Measurements from ENCODE around the gene DCUN1D2. TPM values are rescaled to one million over a fixed set of nuclear protein-coding genes. Genes with fewer than 3 reads are reported as not detected.

DCUN1D2 gene
- total RNA-seq, 1 donor from 2014 or later = 29.2 TPM

DNA sequence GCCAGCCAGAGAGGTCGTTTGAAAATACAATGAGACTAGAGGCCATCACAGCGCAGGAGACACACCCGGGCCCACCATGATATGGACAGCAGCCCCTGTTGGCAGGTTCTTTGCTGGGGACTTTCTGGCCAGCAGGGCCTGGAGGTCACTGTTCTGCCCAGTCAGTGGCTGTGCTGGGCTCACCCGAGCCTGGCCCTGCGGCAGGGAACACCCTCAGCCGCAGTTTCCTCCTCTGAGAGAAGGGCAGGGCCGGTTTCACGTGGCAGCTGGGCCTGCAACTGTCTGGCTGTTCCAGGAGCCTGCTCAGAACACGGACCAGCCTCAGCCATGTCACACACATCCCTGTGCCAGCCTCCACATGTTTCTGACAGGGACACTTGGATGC is 76.6 kb downstream of the DCUN1D2 start:
- H3K9me3 Mint-ChIP-seq = no peaks in the 10 kb centered on the region
- no peaks in the 10 kb centered on the region for H3K36me3 Mint-ChIP-seq
- TF ChIP-seq CTCF (conservative IDR thresholded peaks at IDR 0.05) = no peak
- no peak overlapping the region for H3K4me3 Mint-ChIP-seq
- no peak for DNase-seq (ENCODE audit: extremely low spot score, unreplicated experiment)
- peaks cover 4% of the 10 kb centered on the region for H3K27me3 Mint-ChIP-seq
- no peak overlapping the region for H3K27ac Mint-ChIP-seq
- peaks cover 7% of the 10 kb centered on the region for H3K4me1 Mint-ChIP-seq (ENCODE audit: unreplicated experiment)

GRCh38 chr13:113413178-113413897 is 77.2 kb downstream of the DCUN1D2 start:
- Mint-ChIP-seq H3K27ac (no peak overlapping the region), H3K4me3 (no peak overlapping the region), H3K9me3 (no peaks in the 10 kb centered on the region), H3K27me3 (peaks cover 4% of the 10 kb centered on the region), H3K4me1 (ENCODE audit: unreplicated experiment) (peaks cover 7% of the 10 kb centered on the region), H3K36me3 (no peaks in the 10 kb centered on the region)
- DNase-seq (ENCODE audit: extremely low spot score, unreplicated experiment) = no peak
- no peak for TF ChIP-seq CTCF (conservative IDR thresholded peaks at IDR 0.05)

DNA sequence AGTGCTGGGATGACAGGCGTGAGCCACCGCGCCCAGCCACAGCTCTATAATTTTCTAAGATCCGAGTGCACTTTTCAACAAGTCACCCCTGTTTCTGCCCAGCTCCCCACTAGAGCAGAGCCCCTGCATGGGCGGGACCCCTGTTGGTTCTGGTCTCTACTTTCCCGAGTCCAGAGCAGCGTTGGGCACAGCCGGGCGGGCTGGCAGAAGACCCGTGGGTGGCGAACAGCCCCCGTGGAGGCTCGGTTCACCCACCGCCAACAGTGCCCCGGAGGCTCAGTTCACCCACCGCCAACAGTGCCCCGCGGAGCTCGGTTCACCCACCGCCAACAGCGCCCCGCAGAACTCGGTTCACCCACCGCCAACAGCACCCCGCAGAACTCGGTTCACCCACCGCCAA is 78.1 kb downstream of the DCUN1D2 start:
- H3K4me1 Mint-ChIP-seq (ENCODE audit: unreplicated experiment) = peaks cover 7% of the 10 kb centered on the region
- no peak for DNase-seq (ENCODE audit: extremely low spot score, unreplicated experiment)
- peaks cover 4% of the 10 kb centered on the region for H3K27me3 Mint-ChIP-seq
- H3K36me3 Mint-ChIP-seq = no peaks in the 10 kb centered on the region
- H3K27ac Mint-ChIP-seq = no peak overlapping the region
- no peak overlapping the region for H3K4me3 Mint-ChIP-seq
- H3K9me3 Mint-ChIP-seq = no peaks in the 10 kb centered on the region
- no peak for TF ChIP-seq CTCF (conservative IDR thresholded peaks at IDR 0.05)

DNA sequence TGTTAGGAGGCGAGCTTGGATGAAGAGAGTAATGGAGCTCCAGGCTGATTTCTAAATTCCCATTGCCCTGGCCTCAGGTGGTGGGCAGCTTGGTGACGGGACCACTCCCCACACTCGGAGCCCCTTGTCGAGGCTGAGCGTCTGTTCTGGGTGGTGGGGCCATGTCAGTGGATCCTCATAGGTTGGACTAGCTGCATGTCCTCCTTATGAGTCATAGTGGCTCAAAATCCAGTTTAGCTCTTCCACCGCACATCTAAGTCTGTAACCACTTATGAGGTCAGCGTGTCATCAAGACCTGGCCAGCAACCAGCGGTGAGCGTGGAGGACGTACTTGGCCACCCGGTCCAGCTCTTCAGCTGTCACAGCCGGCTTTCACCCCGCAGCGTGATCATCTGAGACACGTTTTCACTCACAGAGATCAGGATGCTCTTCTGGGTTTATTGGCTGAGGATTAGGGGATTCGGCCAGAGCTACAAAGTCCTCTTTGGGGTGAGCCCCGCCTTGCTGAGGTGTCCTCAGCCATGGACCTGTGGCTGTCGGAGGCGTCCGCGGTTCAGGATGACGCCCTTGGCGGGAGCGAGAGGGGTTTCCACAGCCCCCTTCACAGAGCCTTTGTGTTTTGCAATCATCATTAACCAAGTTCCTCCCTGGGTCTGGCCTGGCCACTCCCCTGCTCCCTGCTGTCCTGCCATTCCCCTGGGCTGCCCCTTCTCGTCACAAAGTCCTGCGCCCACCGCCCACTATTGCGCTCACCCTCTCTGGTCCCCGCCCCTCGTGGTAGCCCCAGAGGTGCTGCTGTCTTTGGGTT is 79.1 kb downstream of the DCUN1D2 start:
- no peak overlapping the region for H3K27ac Mint-ChIP-seq
- TF ChIP-seq CTCF (conservative IDR thresholded peaks at IDR 0.05) = no peak
- H3K36me3 Mint-ChIP-seq = no peaks in the 10 kb centered on the region
- no peak overlapping the region for H3K4me3 Mint-ChIP-seq
- peaks cover 7% of the 10 kb centered on the region for H3K4me1 Mint-ChIP-seq (ENCODE audit: unreplicated experiment)
- no peaks in the 10 kb centered on the region for H3K9me3 Mint-ChIP-seq
- no peak for DNase-seq (ENCODE audit: extremely low spot score, unreplicated experiment)
- no peaks in the 10 kb centered on the region for H3K27me3 Mint-ChIP-seq

- H3K9me3 Mint-ChIP-seq = no peaks in the 10 kb centered on the region
- DNase-seq (ENCODE audit: extremely low spot score, unreplicated experiment) = no peak
- no peaks in the 10 kb centered on the region for H3K27me3 Mint-ChIP-seq
- H3K4me1 Mint-ChIP-seq (ENCODE audit: unreplicated experiment) = peaks cover 7% of the 10 kb centered on the region
- TF ChIP-seq CTCF (conservative IDR thresholded peaks at IDR 0.05) = no peak
- H3K4me3 Mint-ChIP-seq = no peak overlapping the region
- H3K27ac Mint-ChIP-seq = no peak overlapping the region
- no peaks in the 10 kb centered on the region for H3K36me3 Mint-ChIP-seq
Measured at GRCh38 chr13:113410472-113411201, 79.9 kb downstream of the DCUN1D2 start.

Data from type B pancreatic cell (in vitro differentiated cells).